Caco-2 (cell line): ENCODE data around the gene DNASE2B. TPM values are rescaled to one million over a fixed set of nuclear protein-coding genes. Genes with fewer than 3 reads are reported as not detected.

Experiments
- BruUV-seq: library from RNA; stranded (reverse); fragments of 400-500 nt; replicated peaks from 2 replicates; lab custom pipeline; 2021; lab: Mats Ljungman, UMichigan
- CTCF ChIA-PET: fragments of 300-600 bp; sonication (Branson Sonifier 250); formaldehyde crosslinking; loops from one replicate; lab custom pipeline; 2022; ENCODE audit warnings: antibody characterized with exemption; lab: Charles Lee
- POLR2A ChIA-PET: fragments of 300-600 bp; sonication (Branson Sonifier 250); formaldehyde crosslinking; loops from one replicate; lab custom pipeline; 2022; ENCODE audit warnings: antibody characterized with exemption; lab: Charles Lee
- DNase-seq, 2 experiments: peaks; one replicate each; pipeline versions ENCODE4 v3.0.0 to v3.0.0-alpha.2; 2020 to 2022
- H3K27me3 ChIP-seq: replicated peaks from 2 replicates; pipeline ENCODE4 v1.6.0; 2011; ENCODE audit warnings: low read length; ENCODE audit not compliant: control insufficient read depth, insufficient read depth
- H3K36me3 ChIP-seq: 2 replicates; pipeline ENCODE4 v1.5.1; 2011; ENCODE audit warnings: low read length; ENCODE audit not compliant: control insufficient read depth, insufficient read depth
- H3K4me1 ChIP-seq: fragments of 250-450 bp; sonication (Bioruptor Pico); 2 replicates; pipeline ENCODE4 v1.5.1; 2020; ENCODE audit warnings: mild to moderate bottlenecking
- H3K4me3 ChIP-seq: 2 replicates; pipeline ENCODE4 v1.5.1; 2011; ENCODE audit warnings: low read depth, mild to moderate bottlenecking, control low read depth, low read length
- H3K9me3 ChIP-seq: fragments of 250-450 bp; sonication (Bioruptor Pico); 2 replicates; pipeline ENCODE4 v1.5.1; 2020; ENCODE audit warnings: mild to moderate bottlenecking, moderate library complexity
- H3K27ac Mint-ChIP-seq: one replicate; pipeline ENCODE4 v1.8.0; 2022; ENCODE audit warnings: mixed read lengths; ENCODE audit not compliant: unreplicated experiment
- H3K27me3 Mint-ChIP-seq: one replicate; pipeline ENCODE4 v1.8.0; 2022; ENCODE audit warnings: mixed read lengths; ENCODE audit not compliant: insufficient read depth, unreplicated experiment
- H3K36me3 Mint-ChIP-seq: one replicate; pipeline ENCODE4 v1.8.0; 2022; ENCODE audit warnings: mild to moderate bottlenecking, mixed read lengths; ENCODE audit not compliant: insufficient read depth, unreplicated experiment
- H3K4me1 Mint-ChIP-seq: one replicate; pipeline ENCODE4 v1.8.0; 2022; ENCODE audit warnings: low read depth, mixed read lengths; ENCODE audit not compliant: unreplicated experiment
- H3K4me3 Mint-ChIP-seq: one replicate; pipeline ENCODE4 v1.8.0; 2022; ENCODE audit warnings: mild to moderate bottlenecking, moderate library complexity, mixed read lengths; ENCODE audit not compliant: unreplicated experiment
- H3K9me3 Mint-ChIP-seq: one replicate; pipeline ENCODE4 v1.8.0; 2022; ENCODE audit warnings: mixed read lengths; ENCODE audit not compliant: unreplicated experiment
- CTCF ChIP-seq, 2 experiments: fragments of 200-600 bp in 1 of 2; IDR thresholded peaks; 1 replicate in 1 of 2; 2 replicates in 1 of 2; pipeline versions ENCODE4 v1.5.1 to v1.8.0; 2011 to 2022; ENCODE audit warnings: antibody characterized with exemption in 1 of 2, control low read depth in 1 of 2, inconsistent platforms in 1 of 2, low read depth in 1 of 2, low read length in 1 of 2, mild to moderate bottlenecking in 1 of 2, moderate library complexity in 1 of 2; ENCODE audit not compliant: insufficient read depth in 1 of 2, severe bottlenecking in 1 of 2, unreplicated experiment in 1 of 2
- intact Hi-C: fragments of 100-400 bp; cut with micrococcal nuclease; formaldehyde crosslinking; loops from one replicate; pipeline ENCODE4 v1.10.0; 2022; ENCODE audit not compliant: unreplicated experiment
- total RNA-seq: library from RNA; stranded (reverse); gene quantifications from 2 replicates; pipeline ENCODE4 v1.2.3, GENCODE V29; 2022

Gene DNASE2B
- total RNA-seq, 1 experiment from 2014 or later: not detected

- no peak for TF ChIP-seq CTCF (IDR thresholded peaks at IDR 0.05; ENCODE audit: insufficient read depth in 1 of 2, low read depth in 1 of 2, low read length in 1 of 2, severe bottlenecking in 1 of 2, unreplicated experiment in 1 of 2)
- H3K27me3 ChIP-seq: no peaks in the 10 kb centered on the region
- Mint-ChIP-seq H3K9me3 (peaks cover 16% of the 10 kb centered on the region), H3K4me1 (no peaks in the 10 kb centered on the region), H3K27ac (no peak overlapping the region), H3K27me3 (no peaks in the 10 kb centered on the region), H3K36me3 (no peaks in the 10 kb centered on the region), H3K4me3 (no peak overlapping the region)
- H3K4me1 ChIP-seq: no peaks in the 10 kb centered on the region
- no peak for DNase-seq
- no TSS peak for BruUV-seq
- ChIA-PET POLR2A (interaction anchor here (0.7 kb wide), 1 partner anchor 293 kb away, joined by 7 read pairs; no protein-coding TSS in a partner anchor), CTCF (no interaction called here)
- intact Hi-C loops: no loop called here
- H3K4me3 ChIP-seq: no peak overlapping the region
- no peaks in the 10 kb centered on the region for H3K9me3 ChIP-seq
- no peaks in the 10 kb centered on the region for H3K36me3 ChIP-seq
Observed at GRCh38 chr1:84427250-84428188, 29.2 kb downstream of the DNASE2B start.

GRCh38 chr1:84428235-84428634 lies 30.0 kb downstream of the DNASE2B start:
- ChIA-PET POLR2A (interaction anchor here (0.7 kb wide), 1 partner anchor 292 kb away, joined by 7 read pairs; no protein-coding TSS in a partner anchor), CTCF (no interaction called here)
- no peaks in the 10 kb centered on the region for H3K27me3 Mint-ChIP-seq
- Histone ChIP-seq H3K4me3 (no peak overlapping the region), H3K4me1 (no peaks in the 10 kb centered on the region), H3K27me3 (no peaks in the 10 kb centered on the region), H3K9me3 (no peaks in the 10 kb centered on the region), H3K36me3 (no peaks in the 10 kb centered on the region)
- H3K27ac Mint-ChIP-seq: no peak overlapping the region
- intact Hi-C loops: no loop called here
- no peaks in the 10 kb centered on the region for H3K4me1 Mint-ChIP-seq
- no TSS peak for BruUV-seq
- H3K36me3 Mint-ChIP-seq: no peaks in the 10 kb centered on the region
- H3K4me3 Mint-ChIP-seq: no peak overlapping the region
- no peak for TF ChIP-seq CTCF (IDR thresholded peaks at IDR 0.05; ENCODE audit: insufficient read depth in 1 of 2, low read depth in 1 of 2, low read length in 1 of 2, severe bottlenecking in 1 of 2, unreplicated experiment in 1 of 2)
- no peak for DNase-seq
- peaks cover 16% of the 10 kb centered on the region for H3K9me3 Mint-ChIP-seq

- H3K4me1 Mint-ChIP-seq: no peaks in the 10 kb centered on the region
- ChIA-PET POLR2A (no interaction called here), CTCF (no interaction called here)
- no peaks in the 10 kb centered on the region for H3K4me1 ChIP-seq
- no peaks in the 10 kb centered on the region for H3K9me3 ChIP-seq
- peaks cover 16% of the 10 kb centered on the region for H3K9me3 Mint-ChIP-seq
- H3K4me3 Mint-ChIP-seq: no peak overlapping the region
- H3K27ac Mint-ChIP-seq: no peak overlapping the region
- no peaks in the 10 kb centered on the region for H3K36me3 ChIP-seq
- no peak for TF ChIP-seq CTCF (IDR thresholded peaks at IDR 0.05; ENCODE audit: insufficient read depth in 1 of 2, low read depth in 1 of 2, low read length in 1 of 2, severe bottlenecking in 1 of 2, unreplicated experiment in 1 of 2)
- H3K27me3 ChIP-seq: no peaks in the 10 kb centered on the region
- no peaks in the 10 kb centered on the region for H3K36me3 Mint-ChIP-seq
- H3K27me3 Mint-ChIP-seq: no peaks in the 10 kb centered on the region
- intact Hi-C loops: no loop called here
- H3K4me3 ChIP-seq: no peak overlapping the region
- no peak for DNase-seq
- no TSS peak for BruUV-seq
Observed at GRCh38 chr1:84429231-84429630, 30.9 kb downstream of the DNASE2B start.
